NCI-H2081 (cell line): Measurements from ENCODE around the gene RHOH.

Experiments used
- DNase-seq, 2 experiments: peaks; one replicate each; lab custom pipeline; 2025; lab: John Stamatoyannopoulos, UW

The RHOH gene

DNA sequence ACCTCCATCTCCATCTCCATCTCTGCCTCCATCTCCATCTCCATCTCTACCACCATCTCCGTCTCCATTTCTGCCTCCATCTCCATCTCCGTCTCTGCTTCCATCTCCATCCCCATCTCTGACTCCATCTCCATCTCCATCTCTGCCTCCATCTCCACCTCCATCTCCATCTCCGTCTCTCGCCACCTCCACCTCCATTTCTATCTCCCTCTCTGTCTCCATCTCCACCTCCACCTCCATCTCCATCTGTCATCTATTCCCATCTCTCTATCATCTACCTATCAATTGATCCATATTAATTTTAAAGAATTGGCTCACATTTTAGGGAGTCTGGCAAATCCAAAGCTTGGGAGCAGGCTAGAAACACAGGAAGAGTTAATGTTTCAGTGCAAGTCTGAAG, 98.7 kb downstream of the RHOH start:
- DNase-seq: no peak
